GM19099 (cell line): ENCODE results near the gene SAMMSON.

Experiments used
- POLR2A ChIP-seq: IDR thresholded peaks from 3 replicates; pipeline ENCODE4 v1.6.1; 2011; ENCODE audit warnings: low read depth; ENCODE audit not compliant: insufficient read length; ENCODE audit errors: extremely low read depth

The SAMMSON gene

GRCh38 chr3:70000028-70000410 is 486 bp downstream of the SAMMSON start:
- no peak for TF ChIP-seq POLR2A

GRCh38 chr3:70000563-70001081 is 1.1 kb downstream of the SAMMSON start:
- TF ChIP-seq POLR2A = no peak

GRCh38 chr3:70003119-70003518 is 3.6 kb downstream of the SAMMSON start:
- TF ChIP-seq POLR2A = no peak

GRCh38 chr3:70006089-70006488 is 6.6 kb downstream of the SAMMSON start:
- no peak for TF ChIP-seq POLR2A

- TF ChIP-seq POLR2A = no peak
These were observed 10.8 kb downstream of the SAMMSON start for GRCh38 chr3:70010346-70010745.

GRCh38 chr3:70011582-70011981 is 12.0 kb downstream of the SAMMSON start:
- no peak for TF ChIP-seq POLR2A

- TF ChIP-seq POLR2A = no peak
These were observed 21.6 kb downstream of the SAMMSON start for GRCh38 chr3:70020906-70021660.

- no peak for TF ChIP-seq POLR2A
These were observed 28.8 kb downstream of the SAMMSON start for GRCh38 chr3:70028361-70028760.

GRCh38 chr3:70038693-70039092 is 39.2 kb downstream of the SAMMSON start:
- no peak for TF ChIP-seq POLR2A

- no peak for TF ChIP-seq POLR2A
These were observed 40.9 kb downstream of the SAMMSON start for GRCh38 chr3:70040386-70040785.

- no peak for TF ChIP-seq POLR2A
These were observed 43.1 kb downstream of the SAMMSON start for GRCh38 chr3:70042641-70043040.

GRCh38 chr3:70049761-70050160 is 50.2 kb downstream of the SAMMSON start:
- no peak for TF ChIP-seq POLR2A

GRCh38 chr3:70053293-70053692 is 53.8 kb downstream of the SAMMSON start:
- no peak for TF ChIP-seq POLR2A

GRCh38 chr3:70056081-70056480 is 56.5 kb downstream of the SAMMSON start:
- no peak for TF ChIP-seq POLR2A

GRCh38 chr3:70057426-70057825 is 57.9 kb downstream of the SAMMSON start:
- no peak for TF ChIP-seq POLR2A

GRCh38 chr3:70061096-70061495 is 61.6 kb downstream of the SAMMSON start:
- TF ChIP-seq POLR2A = no peak
